Right atrium auricular region (tissue), 2 donors: ENCODE data around the gene MAPK14. TPM values are rescaled to one million over a fixed set of nuclear protein-coding genes. Genes with fewer than 3 reads are reported as not detected.

Experiments used
- DNase-seq: peaks from one replicate; pipeline ENCODE4 v3.0.0-alpha.2; 2019; ENCODE audit warnings: low spot score
- H3K27ac ChIP-seq, 2 donors: fragments of 200-600 bp; sonication (generic); 1 replicate in 1 of 2; 2 replicates in 1 of 2; pipeline ENCODE4 v1.5.1; 2016 to 2019
- H3K27me3 ChIP-seq, 2 donors: fragments of 200-600 bp; sonication (generic); one replicate each; pipeline versions ENCODE4 v1.5.1 to v1.6.0; 2017 to 2019
- H3K36me3 ChIP-seq: fragments of 200-600 bp; sonication (generic); one replicate; pipeline ENCODE4 v1.5.1; 2016
- H3K4me1 ChIP-seq, 2 donors: fragments of 200-600 bp; sonication (generic); one replicate each; pipeline versions ENCODE4 v1.5.1 to v1.6.0; 2017 to 2019
- H3K4me3 ChIP-seq, 2 donors: fragments of 200-600 bp; sonication (generic); 1 replicate in 1 of 2; 2 replicates in 1 of 2; pipeline ENCODE4 v1.5.1; 2017 to 2019; ENCODE audit warnings: mild to moderate bottlenecking in 1 of 2, moderate library complexity in 1 of 2
- H3K9me3 ChIP-seq, 2 donors: fragments of 200-600 bp; sonication (generic); one replicate each; pipeline ENCODE4 v1.5.1; 2019
- total RNA-seq, 2 donors: library from RNA; depleted of rRNA; stranded (reverse); fragments of >200 nt; gene quantifications; one replicate each; pipeline ENCODE4 v1.1.0, GENCODE V29; 2016
- TF ChIP-seq, protein P1 (sequence below), 2 donors: fragments of 200-600 bp; sonication (generic); IDR thresholded peaks; one replicate each; pipeline ENCODE4 v1.5.1; 2019; ENCODE audit warnings: antibody characterized with exemption in 2 of 2

The MAPK14 gene
- total RNA-seq, 2 donors from 2014 or later: 39.1 to 46.7 TPM

DNA sequence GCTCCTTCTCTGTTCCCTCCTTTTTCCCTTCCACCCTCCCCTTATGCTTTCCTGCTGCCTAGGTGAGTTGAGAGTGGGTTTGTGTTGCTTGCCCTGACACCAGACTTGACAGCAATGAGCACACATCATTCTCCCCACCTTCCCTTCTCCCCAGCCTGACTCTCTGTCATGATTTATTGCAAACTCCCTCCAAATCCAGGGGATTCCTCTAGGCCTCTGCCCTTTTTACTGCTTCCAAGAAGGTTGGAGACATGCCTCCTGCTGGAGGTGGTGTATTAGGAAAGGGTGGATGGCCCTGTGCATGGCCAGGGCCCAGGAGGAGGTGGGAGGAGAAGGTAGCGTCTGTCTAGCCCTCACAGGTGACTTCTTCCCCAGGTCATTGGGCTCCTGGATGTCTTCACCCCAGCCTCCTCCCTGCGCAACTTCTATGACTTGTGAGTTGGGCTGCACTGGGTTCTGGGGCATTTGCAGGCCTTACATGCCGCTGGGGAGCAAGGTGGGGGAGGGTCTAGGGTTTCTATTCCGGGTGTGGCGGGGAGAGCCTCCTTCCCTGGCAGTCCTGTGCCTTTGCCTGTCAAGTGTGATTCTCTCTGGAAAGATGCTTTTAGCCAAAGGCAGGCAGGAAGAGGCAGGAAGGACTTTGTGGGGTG, 104.8 kb downstream of the MAPK14 start:
- H3K36me3 ChIP-seq: no peaks in the 10 kb centered on the region
- no peaks in the 10 kb centered on the region for H3K27me3 ChIP-seq
- TF ChIP-seq, protein P1, sequence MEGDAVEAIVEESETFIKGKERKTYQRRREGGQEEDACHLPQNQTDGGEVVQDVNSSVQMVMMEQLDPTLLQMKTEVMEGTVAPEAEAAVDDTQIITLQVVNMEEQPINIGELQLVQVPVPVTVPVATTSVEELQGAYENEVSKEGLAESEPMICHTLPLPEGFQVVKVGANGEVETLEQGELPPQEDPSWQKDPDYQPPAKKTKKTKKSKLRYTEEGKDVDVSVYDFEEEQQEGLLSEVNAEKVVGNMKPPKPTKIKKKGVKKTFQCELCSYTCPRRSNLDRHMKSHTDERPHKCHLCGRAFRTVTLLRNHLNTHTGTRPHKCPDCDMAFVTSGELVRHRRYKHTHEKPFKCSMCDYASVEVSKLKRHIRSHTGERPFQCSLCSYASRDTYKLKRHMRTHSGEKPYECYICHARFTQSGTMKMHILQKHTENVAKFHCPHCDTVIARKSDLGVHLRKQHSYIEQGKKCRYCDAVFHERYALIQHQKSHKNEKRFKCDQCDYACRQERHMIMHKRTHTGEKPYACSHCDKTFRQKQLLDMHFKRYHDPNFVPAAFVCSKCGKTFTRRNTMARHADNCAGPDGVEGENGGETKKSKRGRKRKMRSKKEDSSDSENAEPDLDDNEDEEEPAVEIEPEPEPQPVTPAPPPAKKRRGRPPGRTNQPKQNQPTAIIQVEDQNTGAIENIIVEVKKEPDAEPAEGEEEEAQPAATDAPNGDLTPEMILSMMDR (IDR thresholded peaks at IDR 0.05): no peak
- DNase-seq: no peak
- H3K9me3 ChIP-seq: no peaks in the 10 kb centered on the region
- H3K27ac ChIP-seq: no peak overlapping the region
- H3K4me3 ChIP-seq: no peak overlapping the region
- H3K4me1 ChIP-seq: peaks cover 0 to 18% of the 10 kb centered on the region in 2 donors

DNA sequence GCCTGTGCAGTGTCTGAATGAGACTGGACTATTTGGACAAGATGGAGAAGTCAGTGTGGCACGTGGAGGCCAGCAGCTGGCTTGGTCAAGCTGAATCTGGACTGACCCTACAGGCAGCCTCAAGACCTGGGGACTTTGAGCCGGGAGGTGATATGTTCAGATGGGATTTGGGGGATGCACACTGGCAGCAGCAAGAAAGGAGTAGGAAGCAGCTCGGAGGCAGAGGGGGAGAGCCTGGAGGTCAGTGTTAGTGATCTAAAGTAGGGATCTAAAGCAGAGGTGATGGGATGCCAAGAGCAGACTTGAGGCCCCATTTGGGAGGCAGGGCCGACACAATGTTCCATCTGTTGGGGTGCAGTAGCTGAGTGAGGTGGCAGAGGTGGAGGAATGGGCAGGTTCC, 105.5 kb downstream of the MAPK14 start:
- no peak for DNase-seq
- Histone ChIP-seq H3K9me3 (no peaks in the 10 kb centered on the region), H3K27me3 (no peaks in the 10 kb centered on the region), H3K4me1 (peaks cover 0 to 18% of the 10 kb centered on the region in 2 donors), H3K4me3 (no peak overlapping the region), H3K36me3 (no peaks in the 10 kb centered on the region), H3K27ac (no peak overlapping the region)
- TF ChIP-seq, protein P1 (IDR thresholded peaks at IDR 0.05): no peak

DNA sequence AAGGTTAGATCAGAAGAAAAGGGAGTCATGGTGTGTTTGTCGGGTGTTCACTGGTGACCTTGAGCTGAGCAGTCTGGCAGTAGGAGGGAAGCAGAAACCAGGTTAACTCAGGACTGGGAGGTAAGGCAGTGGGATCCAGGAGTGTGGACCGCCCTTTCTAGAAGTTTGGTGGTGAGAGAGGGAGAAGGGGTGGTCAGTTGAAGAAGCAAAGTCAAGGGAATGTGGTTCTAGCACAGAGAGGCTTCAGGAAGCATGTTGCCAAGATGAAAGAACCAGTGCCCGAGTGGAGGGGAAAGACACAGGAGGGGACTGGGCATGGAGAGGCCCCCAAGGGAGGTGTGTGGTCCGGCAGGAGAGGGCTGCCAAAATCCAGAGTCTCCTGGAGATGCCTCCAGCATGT, 106.3 kb downstream of the MAPK14 start:
- H3K9me3 ChIP-seq: no peaks in the 10 kb centered on the region
- no peak for DNase-seq
- no peak overlapping the region for H3K27ac ChIP-seq
- no peaks in the 10 kb centered on the region for H3K27me3 ChIP-seq
- TF ChIP-seq, protein P1 (IDR thresholded peaks at IDR 0.05): no peak
- H3K36me3 ChIP-seq: no peaks in the 10 kb centered on the region
- H3K4me1 ChIP-seq: peaks cover 0 to 18% of the 10 kb centered on the region in 2 donors
- no peak overlapping the region for H3K4me3 ChIP-seq

DNA sequence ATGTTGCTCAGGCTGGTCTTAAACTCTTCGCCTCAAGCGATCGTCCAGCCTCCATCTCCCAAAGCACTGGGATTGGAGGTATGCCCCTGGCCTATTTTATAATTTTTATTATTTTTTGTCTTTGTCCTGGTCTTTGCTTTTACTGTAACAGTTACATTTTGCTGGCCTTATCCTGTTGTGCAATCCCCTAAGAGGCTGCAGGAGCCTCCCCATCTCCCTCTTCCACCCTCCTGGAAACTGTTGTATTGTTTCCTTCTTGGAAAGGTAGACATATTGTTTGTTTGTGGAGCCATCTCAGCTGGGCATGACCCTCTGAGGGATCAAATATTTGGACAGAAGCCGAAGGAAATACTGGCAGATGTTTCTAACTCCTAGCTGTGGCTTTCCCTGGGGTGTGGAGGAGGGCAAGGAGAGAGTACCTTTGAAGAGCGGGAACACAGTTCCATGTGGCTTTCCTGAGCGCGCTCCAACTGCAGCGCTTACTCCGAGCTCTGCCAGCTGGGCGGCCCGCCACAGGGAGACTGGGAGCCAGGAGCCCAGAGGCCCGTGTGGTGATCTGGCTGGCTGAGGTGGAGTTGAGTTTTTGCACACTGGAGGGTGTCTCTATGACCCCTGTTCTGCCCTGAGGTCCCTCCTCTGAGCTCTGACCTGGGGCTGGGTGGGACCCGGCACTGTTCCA, 107.6 kb downstream of the MAPK14 start:
- Histone ChIP-seq H3K9me3 (no peaks in the 10 kb centered on the region), H3K4me1 (peaks cover 0 to 26% of the 10 kb centered on the region in 2 donors), H3K36me3 (no peaks in the 10 kb centered on the region), H3K27ac (no peak overlapping the region), H3K27me3 (no peaks in the 10 kb centered on the region), H3K4me3 (no peak overlapping the region)
- DNase-seq: no peak
- TF ChIP-seq, protein P1 (IDR thresholded peaks at IDR 0.05): no peak

DNA sequence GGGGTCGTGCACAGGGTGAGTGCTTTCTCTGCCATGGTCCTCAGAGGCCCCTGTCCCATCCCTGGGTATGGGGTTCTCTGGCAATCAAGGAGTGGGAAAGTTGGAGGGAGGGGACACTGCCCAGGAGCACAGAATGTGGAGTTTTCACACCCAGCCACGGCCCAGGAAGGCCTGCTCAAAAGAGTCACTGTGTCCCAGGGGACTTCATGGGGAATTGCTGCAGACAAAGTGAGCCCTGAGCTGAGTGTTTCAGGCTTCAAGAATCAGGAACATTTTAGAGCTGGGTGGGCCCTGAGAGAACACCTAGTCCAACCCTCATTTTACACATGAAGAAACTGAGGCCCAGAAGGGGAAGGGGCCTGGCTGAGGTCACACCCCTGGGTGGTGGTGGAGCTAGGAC, 108.4 kb downstream of the MAPK14 start:
- H3K27me3 ChIP-seq: no peaks in the 10 kb centered on the region
- TF ChIP-seq, protein P1 (IDR thresholded peaks at IDR 0.05): no peak
- H3K36me3 ChIP-seq: no peaks in the 10 kb centered on the region
- H3K4me1 ChIP-seq: peaks cover 0 to 19% of the 10 kb centered on the region in 2 donors
- no peak overlapping the region for H3K27ac ChIP-seq
- H3K4me3 ChIP-seq: no peak overlapping the region
- H3K9me3 ChIP-seq: no peaks in the 10 kb centered on the region
- DNase-seq: no peak
